Measurements from ENCODE around the gene FAM171A1. TPM values are rescaled to one million over a fixed set of nuclear protein-coding genes. Genes with fewer than 3 reads are reported as not detected.

The FAM171A1 gene
- total and polyA plus RNA-seq, 5 donors from 2014 or later: 2.4 to 4.8 (median 4.5) TPM

DNA sequence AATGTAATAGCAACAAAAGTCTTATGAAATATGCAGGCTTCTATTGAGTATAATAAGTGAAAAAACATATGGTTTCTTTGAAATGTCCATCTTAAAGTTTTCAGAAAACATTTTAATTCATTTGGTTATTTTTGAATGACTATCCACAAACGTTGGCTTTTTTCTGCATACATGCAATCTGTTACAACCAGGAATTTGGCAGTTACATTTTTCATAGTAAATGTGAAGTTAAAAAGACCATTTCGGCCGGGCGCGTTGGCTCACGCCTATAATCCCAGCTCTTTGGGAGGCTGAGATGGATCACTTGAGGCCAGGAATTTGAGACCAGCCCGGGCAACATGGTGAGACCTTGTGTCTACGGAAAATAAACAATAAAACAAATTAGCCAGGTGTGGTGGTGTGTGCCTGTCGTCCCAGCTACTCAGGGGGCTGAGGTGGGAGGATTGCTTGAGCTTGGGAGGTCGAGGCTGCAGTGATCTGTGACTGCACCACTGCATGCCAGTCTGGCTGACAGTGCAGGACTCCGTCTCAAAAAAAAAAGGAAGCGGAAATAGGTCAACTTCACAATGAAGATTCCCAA lies 128.7 kb downstream of the FAM171A1 start:
- no peak for DNase-seq
- peaks cover 16% of the 10 kb centered on the region for H3K36me3 Mint-ChIP-seq
- H3K4me3 Mint-ChIP-seq: no peak overlapping the region

GRCh38 chr10:15241306-15241705 lies 129.8 kb downstream of the FAM171A1 start:
- H3K27me3 ChIP-seq (ENCODE audit: control insufficient read depth, insufficient read depth, low read length): no peaks in the 10 kb centered on the region
- Mint-ChIP-seq H3K36me3 (peaks cover 10% of the 10 kb centered on the region), H3K4me3 (no peak overlapping the region), H3K9me3 (peaks cover 0 to 3% (median 0%) of the 10 kb centered on the region in 7 donors), H3K4me1 (peaks cover 4 to 15% (median 11%) of the 10 kb centered on the region in 4 donors), H3K27me3 (no peaks in the 10 kb centered on the region), H3K27ac (no peak overlapping the region)
- DNase-seq (no peak), ATAC-seq (ENCODE audit: low read depth in 2 of 2) (no peak)
- no peaks in the 10 kb centered on the region for H3K36me3 ChIP-seq (ENCODE audit: control insufficient read depth, insufficient read depth, low read length)
- no peaks in the 10 kb centered on the region for H3K4me1 ChIP-seq (ENCODE audit: control insufficient read depth, insufficient read depth, low read length, poor library complexity, severe bottlenecking)
- no peak overlapping the region for H3K4me3 ChIP-seq (ENCODE audit: low read depth, low read length)
- H3K27ac ChIP-seq (ENCODE audit: insufficient read depth, low read length, poor library complexity, severe bottlenecking): no peak overlapping the region
- H3K9me3 ChIP-seq (ENCODE audit: control insufficient read depth in 2 of 2, low read length in 2 of 2): no peaks in the 10 kb centered on the region

More for the DNA sequence above, 128.7 kb downstream of the FAM171A1 start:
- Histone ChIP-seq H3K9me3 (ENCODE audit: control insufficient read depth in 2 of 2, low read length in 2 of 2) (no peaks in the 10 kb centered on the region), H3K4me1 (ENCODE audit: control insufficient read depth, insufficient read depth, low read length, poor library complexity, severe bottlenecking) (no peaks in the 10 kb centered on the region), H3K4me3 (ENCODE audit: low read depth, low read length) (no peak overlapping the region), H3K36me3 (ENCODE audit: control insufficient read depth, insufficient read depth, low read length) (no peaks in the 10 kb centered on the region), H3K27ac (ENCODE audit: insufficient read depth, low read length, poor library complexity, severe bottlenecking) (no peak overlapping the region), H3K27me3 (ENCODE audit: control insufficient read depth, insufficient read depth, low read length) (no peaks in the 10 kb centered on the region)
- Mint-ChIP-seq H3K27me3 (no peaks in the 10 kb centered on the region), H3K4me1 (peaks cover 4 to 15% (median 9%) of the 10 kb centered on the region in 4 donors), H3K27ac (no peak overlapping the region), H3K9me3 (peaks cover 0 to 3% (median 0%) of the 10 kb centered on the region in 7 donors)
- ATAC-seq (ENCODE audit: low read depth in 2 of 2): no peak

DNA sequence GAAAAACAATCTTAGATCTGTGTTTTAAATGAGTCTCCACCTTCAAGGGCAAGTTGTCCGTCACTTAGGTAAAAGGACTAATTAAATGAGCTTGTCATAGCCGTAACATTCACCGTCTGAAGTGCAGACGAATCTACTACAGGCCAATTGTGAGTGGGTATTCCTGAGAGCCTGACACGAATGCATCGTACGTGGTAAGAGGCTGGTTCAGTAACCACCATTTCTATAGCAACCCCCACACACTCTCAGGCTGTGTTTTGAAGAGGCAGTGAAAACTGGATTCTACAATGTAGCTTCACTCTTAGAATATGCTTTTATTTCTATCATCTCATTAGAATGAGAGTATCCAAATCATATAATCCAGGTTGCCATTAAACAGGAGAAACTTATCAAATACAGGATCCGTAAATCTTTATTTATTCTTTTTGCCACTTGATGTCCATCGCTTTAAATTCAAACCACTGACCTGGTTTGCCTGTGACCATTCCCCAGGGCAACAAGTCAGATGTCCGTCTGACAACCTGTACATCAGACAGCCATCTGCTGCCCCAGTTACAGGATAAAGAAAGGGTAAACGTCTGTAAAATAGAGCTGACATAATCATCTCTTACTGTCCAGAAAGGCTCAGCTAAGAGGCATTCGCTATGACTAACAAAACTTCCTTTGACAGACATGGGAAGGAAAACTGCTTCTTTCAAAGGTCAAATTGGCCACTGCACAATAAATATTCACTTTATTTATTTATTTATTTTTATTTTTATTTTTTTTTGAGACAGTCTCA lies 132.3 kb downstream of the FAM171A1 start:
- peak overlapping the region in 2 of 3 donors; percentile 53 to 81 for H3K27ac Mint-ChIP-seq
- H3K27me3 ChIP-seq (ENCODE audit: control insufficient read depth, insufficient read depth, low read length): no peaks in the 10 kb centered on the region
- peak in 2 of 3 donors; percentile 30 to 32 for DNase-seq
- no peak overlapping the region for H3K27ac ChIP-seq (ENCODE audit: insufficient read depth, low read length, poor library complexity, severe bottlenecking)
- peaks cover 10% of the 10 kb centered on the region for H3K36me3 Mint-ChIP-seq
- peak overlapping the region in 2 of 4 donors; percentile 41 to 57 for H3K4me3 Mint-ChIP-seq
- no peaks in the 10 kb centered on the region for H3K27me3 Mint-ChIP-seq
- H3K36me3 ChIP-seq (ENCODE audit: control insufficient read depth, insufficient read depth, low read length): no peaks in the 10 kb centered on the region
- peak overlapping the region; percentile 21 for H3K4me3 ChIP-seq (ENCODE audit: low read depth, low read length)
- ATAC-seq (ENCODE audit: low read depth in 2 of 2): peak; percentile 55 to 71
- peaks cover 0 to 3% (median 0%) of the 10 kb centered on the region in 7 donors for H3K9me3 Mint-ChIP-seq
- H3K9me3 ChIP-seq (ENCODE audit: control insufficient read depth in 2 of 2, low read length in 2 of 2): no peaks in the 10 kb centered on the region
- no peaks in the 10 kb centered on the region for H3K4me1 ChIP-seq (ENCODE audit: control insufficient read depth, insufficient read depth, low read length, poor library complexity, severe bottlenecking)
- peaks cover 4 to 15% (median 9%) of the 10 kb centered on the region in 4 donors for H3K4me1 Mint-ChIP-seq

- Histone ChIP-seq H3K27ac (ENCODE audit: insufficient read depth, low read length, poor library complexity, severe bottlenecking) (no peak overlapping the region), H3K9me3 (ENCODE audit: control insufficient read depth in 2 of 2, low read length in 2 of 2) (no peaks in the 10 kb centered on the region), H3K27me3 (ENCODE audit: control insufficient read depth, insufficient read depth, low read length) (no peaks in the 10 kb centered on the region), H3K36me3 (ENCODE audit: control insufficient read depth, insufficient read depth, low read length) (no peaks in the 10 kb centered on the region), H3K4me1 (ENCODE audit: control insufficient read depth, insufficient read depth, low read length, poor library complexity, severe bottlenecking) (no peaks in the 10 kb centered on the region), H3K4me3 (ENCODE audit: low read depth, low read length) (no peak overlapping the region)
- Mint-ChIP-seq H3K9me3 (peaks cover 0 to 3% (median 0%) of the 10 kb centered on the region in 7 donors), H3K27ac (peak overlapping the region in 2 of 3 donors; percentile 55 to 81), H3K4me1 (peaks cover 4 to 15% (median 9%) of the 10 kb centered on the region in 4 donors), H3K36me3 (peaks cover 6% of the 10 kb centered on the region), H3K4me3 (no peak overlapping the region), H3K27me3 (no peaks in the 10 kb centered on the region)
- DNase-seq (no peak), ATAC-seq (ENCODE audit: low read depth in 2 of 2) (no peak)
Measured at GRCh38 chr10:15237351-15237750, 133.7 kb downstream of the FAM171A1 start.

- no peak overlapping the region for H3K27ac Mint-ChIP-seq
Measured at GRCh38 chr10:15236340-15236739, 134.7 kb downstream of the FAM171A1 start.

GRCh38 chr10:15232279-15232678 lies 138.8 kb downstream of the FAM171A1 start:
- peaks cover 0 to 4% (median 3%) of the 10 kb centered on the region in 4 donors for H3K4me1 Mint-ChIP-seq
- H3K27ac Mint-ChIP-seq: no peak overlapping the region
- no peaks in the 10 kb centered on the region for H3K9me3 Mint-ChIP-seq
- Histone ChIP-seq H3K4me1 (ENCODE audit: control insufficient read depth, insufficient read depth, low read length, poor library complexity, severe bottlenecking) (no peaks in the 10 kb centered on the region), H3K9me3 (ENCODE audit: control insufficient read depth in 2 of 2, low read length in 2 of 2) (no peaks in the 10 kb centered on the region), H3K27ac (ENCODE audit: insufficient read depth, low read length, poor library complexity, severe bottlenecking) (no peak overlapping the region), H3K36me3 (ENCODE audit: control insufficient read depth, insufficient read depth, low read length) (no peaks in the 10 kb centered on the region), H3K27me3 (ENCODE audit: control insufficient read depth, insufficient read depth, low read length) (no peaks in the 10 kb centered on the region), H3K4me3 (ENCODE audit: low read depth, low read length) (no peak overlapping the region)
- peaks cover 6% of the 10 kb centered on the region for H3K27me3 Mint-ChIP-seq
- H3K36me3 Mint-ChIP-seq: no peaks in the 10 kb centered on the region
- DNase-seq: no peak
- H3K4me3 Mint-ChIP-seq: no peak overlapping the region
- ATAC-seq (ENCODE audit: low read depth in 2 of 2): no peak

More at GRCh38 chr10:15236340-15236739, 134.7 kb downstream of the FAM171A1 start:
- Histone ChIP-seq H3K9me3 (ENCODE audit: control insufficient read depth in 2 of 2, low read length in 2 of 2) (no peaks in the 10 kb centered on the region), H3K27ac (ENCODE audit: insufficient read depth, low read length, poor library complexity, severe bottlenecking) (no peak overlapping the region), H3K36me3 (ENCODE audit: control insufficient read depth, insufficient read depth, low read length) (no peaks in the 10 kb centered on the region), H3K27me3 (ENCODE audit: control insufficient read depth, insufficient read depth, low read length) (no peaks in the 10 kb centered on the region), H3K4me3 (ENCODE audit: low read depth, low read length) (no peak overlapping the region), H3K4me1 (ENCODE audit: control insufficient read depth, insufficient read depth, low read length, poor library complexity, severe bottlenecking) (no peaks in the 10 kb centered on the region)
- Mint-ChIP-seq H3K4me3 (no peak overlapping the region), H3K4me1 (peaks cover 4 to 15% (median 9%) of the 10 kb centered on the region in 4 donors), H3K27me3 (no peaks in the 10 kb centered on the region), H3K9me3 (peaks cover 0 to 3% (median 0%) of the 10 kb centered on the region in 7 donors), H3K36me3 (peaks cover 6% of the 10 kb centered on the region)
- ATAC-seq (ENCODE audit: low read depth in 2 of 2) (no peak), DNase-seq (no peak)

DNA sequence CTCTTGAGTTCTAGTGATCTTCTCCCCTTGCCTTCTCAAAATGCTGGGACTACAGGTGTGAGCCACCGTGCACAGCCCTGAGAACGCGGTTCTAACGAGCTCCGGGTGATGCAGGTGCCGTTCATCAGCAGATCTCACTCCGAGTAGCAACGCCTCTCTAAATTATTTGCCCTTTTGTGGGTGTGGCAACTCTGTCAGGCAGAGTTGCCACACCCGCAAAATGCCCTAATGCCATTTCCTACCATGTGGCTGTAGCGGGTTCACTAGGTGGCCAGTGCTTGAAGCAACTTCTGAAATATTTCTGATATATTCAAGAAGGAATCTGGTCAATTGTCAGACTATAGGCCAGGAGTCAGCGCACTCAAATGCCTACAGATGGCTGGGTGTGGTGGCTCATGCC lies 139.7 kb downstream of the FAM171A1 start:
- peaks cover 6% of the 10 kb centered on the region for H3K27me3 Mint-ChIP-seq
- peaks cover 4% of the 10 kb centered on the region for H3K36me3 Mint-ChIP-seq
- no peak for ATAC-seq (ENCODE audit: low read depth in 2 of 2)

More for the DNA sequence above, 139.7 kb downstream of the FAM171A1 start:
- Histone ChIP-seq H3K4me3 (ENCODE audit: low read depth, low read length) (no peak overlapping the region), H3K4me1 (ENCODE audit: control insufficient read depth, insufficient read depth, low read length, poor library complexity, severe bottlenecking) (no peaks in the 10 kb centered on the region), H3K27ac (ENCODE audit: insufficient read depth, low read length, poor library complexity, severe bottlenecking) (no peak overlapping the region), H3K36me3 (ENCODE audit: control insufficient read depth, insufficient read depth, low read length) (no peaks in the 10 kb centered on the region), H3K27me3 (ENCODE audit: control insufficient read depth, insufficient read depth, low read length) (no peaks in the 10 kb centered on the region), H3K9me3 (ENCODE audit: control insufficient read depth in 2 of 2, low read length in 2 of 2) (no peaks in the 10 kb centered on the region)
- DNase-seq: no peak
- H3K27ac Mint-ChIP-seq: no peak overlapping the region
- peaks cover 0 to 3% (median 2%) of the 10 kb centered on the region in 4 donors for H3K4me1 Mint-ChIP-seq
- H3K9me3 Mint-ChIP-seq: no peaks in the 10 kb centered on the region
- no peak overlapping the region for H3K4me3 Mint-ChIP-seq
